ELF-1 (cell line): ENCODE data around the gene MTFR1L.

Source experiments
- DNase-seq: peaks from one replicate; pipeline ENCODE4 v3.0.0-alpha.2; 2016; ENCODE audit warnings: low read depth, low spot score

Gene MTFR1L

DNA sequence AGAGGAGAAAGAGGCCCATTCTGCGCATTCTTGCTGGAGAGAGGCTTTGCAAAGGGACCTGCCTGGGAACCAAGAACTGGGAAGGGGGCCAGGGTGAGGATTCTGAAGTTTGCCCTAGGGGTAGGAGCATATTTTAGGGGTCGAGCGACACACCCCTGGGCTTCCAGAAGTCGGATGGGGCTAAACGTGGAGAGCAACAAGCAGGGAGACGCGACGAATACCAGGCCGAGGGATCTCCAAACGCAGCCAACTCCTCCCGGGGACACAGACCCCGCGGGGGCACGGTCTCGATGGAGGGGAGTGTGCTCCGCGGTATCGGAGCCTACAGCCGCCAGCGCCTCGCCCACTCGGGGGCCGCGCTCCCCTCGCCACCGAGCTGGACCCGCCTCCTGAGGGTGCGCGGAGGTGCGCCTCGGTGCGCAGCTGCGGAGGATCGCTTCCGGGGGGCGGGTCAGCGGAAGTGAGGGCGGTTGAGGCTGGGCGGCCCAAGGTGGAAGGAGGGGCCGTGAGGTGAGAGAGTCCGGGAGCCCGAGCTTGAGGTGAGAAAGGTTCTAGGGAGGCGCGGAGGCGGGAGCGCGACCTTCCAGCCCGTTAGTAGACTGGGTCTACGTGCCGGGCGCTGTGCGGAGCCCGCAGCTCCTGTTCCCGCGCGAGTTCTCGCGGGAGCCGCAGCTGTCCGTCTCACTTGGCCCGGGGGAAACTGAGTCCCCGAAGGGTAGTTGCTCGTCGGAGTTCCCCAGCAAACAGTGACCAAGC, at the start of gene MTFR1L:
MTFR1L (plus strand) TSS at position 464 of the 756 bp plus-strand sequence. CDS start 3,151 bp downstream, outside the sequence.
- peak; percentile 90 for DNase-seq

DNA sequence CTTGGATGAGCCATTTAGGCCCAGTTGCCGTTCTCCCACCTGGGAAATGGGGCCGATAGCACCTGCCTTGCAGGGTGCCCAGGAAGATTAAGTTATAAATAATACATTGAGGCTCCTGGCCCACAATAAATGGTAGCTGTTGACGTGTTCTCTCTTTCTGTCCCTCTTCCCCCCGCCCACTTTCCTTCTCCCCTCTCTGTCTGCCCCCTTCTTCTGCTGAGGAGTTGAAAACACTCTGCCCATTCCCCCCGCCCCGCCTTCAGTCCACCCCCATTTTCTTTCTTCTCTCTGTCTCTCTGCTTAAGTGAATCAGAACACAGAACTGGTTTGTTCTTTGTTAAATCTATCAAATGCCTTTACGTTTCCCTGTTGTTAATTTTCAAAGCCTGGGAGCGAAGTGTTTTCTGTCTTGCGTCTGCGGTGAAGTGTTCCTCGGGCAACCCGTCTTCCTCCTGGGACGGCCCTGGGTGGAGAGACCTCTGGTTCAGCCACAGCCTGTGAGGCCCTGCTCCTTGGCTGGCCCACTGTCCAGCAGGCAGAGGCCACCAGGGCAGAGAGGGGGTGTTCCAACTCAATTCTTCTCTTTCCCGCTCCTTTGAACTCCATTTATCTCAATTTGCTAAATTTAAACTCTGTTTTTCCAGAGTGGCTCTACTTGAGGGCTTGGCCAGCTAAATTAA, 49.1 kb upstream of the MTFR1L start:
- no peak for DNase-seq

DNA sequence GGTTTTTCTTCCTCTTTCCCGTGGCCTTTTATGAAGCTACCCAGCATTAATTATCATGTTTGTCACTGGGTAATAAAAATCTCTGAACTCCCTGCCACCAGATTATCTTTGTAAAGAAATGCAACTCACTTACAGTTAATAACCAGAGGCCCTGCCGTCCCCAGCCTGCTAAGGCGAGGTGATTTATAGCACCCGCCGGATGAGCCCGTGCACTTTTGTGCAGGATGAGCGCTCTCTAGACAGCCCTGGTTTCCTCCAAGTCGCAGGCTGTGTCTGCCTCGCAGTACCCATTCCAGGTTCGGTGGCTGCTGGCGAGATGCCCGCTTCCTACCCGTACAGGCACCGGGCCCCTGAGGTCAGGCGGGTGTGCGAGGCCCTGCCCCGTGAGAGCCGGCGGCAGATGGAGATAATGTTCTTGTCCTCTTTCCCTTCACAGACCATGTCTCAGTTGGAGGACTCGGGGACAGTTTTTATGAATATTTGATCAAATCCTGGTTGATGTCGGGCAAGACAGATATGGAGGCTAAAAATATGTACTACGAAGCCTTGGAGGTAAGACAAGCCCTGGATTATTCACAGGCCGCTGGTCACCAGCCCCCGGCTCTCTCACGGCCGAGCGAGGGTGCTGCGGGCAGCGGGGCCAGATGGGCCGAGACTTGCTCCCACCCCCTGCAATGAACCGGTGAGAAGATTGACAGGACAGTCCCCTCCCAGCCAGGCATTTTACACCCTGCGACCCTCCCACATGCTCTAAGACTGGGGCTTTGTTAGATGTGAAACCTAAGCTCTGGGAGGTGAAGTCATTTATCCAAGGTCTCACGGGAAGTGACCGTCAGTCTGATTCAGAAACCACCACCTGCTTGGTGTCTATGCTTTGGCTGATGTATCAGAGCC, 48.3 kb upstream of the MTFR1L start:
- peak; percentile 83 for DNase-seq

- no peak for DNase-seq
Measured at GRCh38 chr1:25772164-25772563, 47.6 kb upstream of the MTFR1L start.

GRCh38 chr1:25772692-25773245, 47.0 kb upstream of the MTFR1L start:
- DNase-seq: no peak

DNA sequence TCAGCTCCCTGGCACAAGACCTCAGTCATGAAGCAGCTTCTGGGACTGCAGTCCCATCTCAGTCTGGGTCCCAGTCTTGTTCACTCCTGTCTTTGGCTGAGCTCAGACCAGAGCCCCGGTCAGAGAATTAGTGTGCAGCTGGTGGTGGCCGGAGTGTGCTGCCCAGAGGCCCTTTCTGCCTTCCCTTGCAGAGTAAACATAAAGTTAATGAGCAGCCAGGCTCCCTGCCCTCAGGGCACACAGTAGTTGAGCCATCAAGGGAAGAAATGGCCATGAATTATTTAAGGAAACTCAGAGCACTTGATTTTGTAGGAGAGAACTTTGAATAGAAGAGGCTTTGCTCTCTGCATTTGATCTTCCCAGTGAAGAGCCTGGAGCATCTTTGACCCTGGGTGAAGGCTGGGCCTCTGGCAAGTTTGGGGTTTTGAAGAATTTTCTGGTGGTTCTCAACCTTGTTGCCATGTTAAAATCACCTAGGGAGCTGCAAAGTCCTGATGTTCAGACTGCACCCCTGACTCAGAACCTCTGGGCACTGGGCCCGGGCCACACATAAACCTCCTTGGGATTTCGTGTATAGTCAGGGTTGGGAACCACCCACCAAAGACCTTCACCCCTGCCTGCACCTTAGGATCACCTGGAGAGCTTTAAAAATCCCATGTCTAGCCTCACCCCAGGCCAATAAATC, 46.2 kb upstream of the MTFR1L start:
- peak; percentile 90 for DNase-seq

- DNase-seq: no peak
Measured at GRCh38 chr1:25774206-25774803, 45.4 kb upstream of the MTFR1L start.

DNA sequence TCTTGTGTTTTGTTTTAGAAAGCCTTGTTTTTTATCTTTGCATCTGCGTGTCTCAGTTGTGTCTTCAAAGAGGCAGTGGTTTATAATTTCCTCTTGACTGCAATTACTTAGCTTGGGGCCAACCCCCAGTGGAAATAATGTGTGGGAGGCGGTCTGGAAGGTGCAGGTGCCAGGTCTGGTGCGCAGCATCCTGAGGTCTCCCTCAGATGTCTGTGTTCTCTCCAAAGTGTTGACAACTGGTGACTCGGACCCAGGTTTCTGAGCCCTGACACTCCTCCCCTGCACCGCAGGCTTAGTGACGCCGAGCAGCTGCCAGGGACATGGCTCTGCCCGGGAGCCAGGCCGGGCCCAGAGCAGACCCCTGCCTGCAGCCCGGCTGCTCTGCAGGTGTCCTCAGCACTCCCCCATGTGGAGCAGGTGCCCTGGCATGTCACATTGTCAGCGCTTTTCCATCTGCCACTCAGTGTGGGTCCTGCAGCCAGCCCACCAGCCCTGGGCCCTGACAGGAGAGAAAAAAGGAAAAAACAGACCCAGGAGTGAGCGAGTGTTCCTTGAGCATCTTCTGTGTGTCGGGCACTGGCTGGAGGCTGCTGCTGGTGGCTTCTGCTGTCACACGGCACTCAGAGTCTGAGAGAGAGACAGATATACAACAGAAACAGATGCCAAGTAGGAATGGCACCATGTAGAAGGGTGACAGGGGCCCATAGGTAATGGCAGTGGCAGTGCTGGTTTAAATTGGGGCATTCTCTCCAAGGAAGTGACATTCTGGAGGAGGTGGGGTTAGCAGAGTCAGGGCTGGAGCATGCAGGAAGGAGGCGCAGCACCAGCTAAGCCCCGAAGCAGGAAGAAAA, 44.6 kb upstream of the MTFR1L start:
- DNase-seq: peak; percentile 52

GRCh38 chr1:25779388-25779787, 40.4 kb upstream of the MTFR1L start:
- DNase-seq: no peak

DNA sequence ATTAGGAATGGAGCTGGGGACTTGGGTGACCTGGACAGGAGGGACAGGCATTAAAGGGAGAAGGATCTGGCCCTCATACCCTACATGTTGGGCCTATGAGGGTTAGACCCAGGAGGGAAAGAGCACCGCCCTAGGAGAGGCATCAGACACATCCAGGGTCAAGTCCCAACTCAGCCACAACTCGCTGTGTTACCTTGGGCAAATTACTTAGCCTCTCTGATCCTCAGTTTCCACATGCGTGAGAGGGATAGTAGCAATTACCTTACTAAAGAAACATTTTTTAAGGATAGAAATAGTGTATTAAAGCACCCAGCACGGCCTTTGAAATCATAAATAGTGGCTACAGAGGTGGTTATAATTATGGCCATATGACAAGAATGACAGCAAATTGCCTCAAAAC, 39.9 kb upstream of the MTFR1L start:
- no peak for DNase-seq

- peak; percentile 82 for DNase-seq
Measured at GRCh38 chr1:25780318-25781129, 39.2 kb upstream of the MTFR1L start.

DNA sequence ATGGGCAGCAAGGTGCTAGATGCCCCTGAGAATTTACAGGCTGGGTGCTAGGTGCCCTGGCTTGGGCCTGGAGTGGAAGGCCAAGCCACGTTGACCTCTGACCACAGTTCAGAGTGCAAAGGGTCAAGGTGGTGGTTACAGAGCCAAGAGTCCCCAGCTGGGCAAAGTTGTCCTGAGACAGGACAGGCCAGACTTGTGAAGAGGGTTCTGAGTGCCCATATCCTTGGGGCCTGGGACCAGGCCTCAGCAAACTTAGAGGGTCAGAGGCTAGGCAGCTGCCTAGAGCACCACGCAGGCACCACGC, 38.7 kb upstream of the MTFR1L start:
- no peak for DNase-seq

GRCh38 chr1:25782608-25783201, 37.0 kb upstream of the MTFR1L start:
- DNase-seq: no peak

- DNase-seq: no peak
Measured at GRCh38 chr1:25784575-25785051, 35.1 kb upstream of the MTFR1L start.

- no peak for DNase-seq
Measured at GRCh38 chr1:25785333-25786067, 34.3 kb upstream of the MTFR1L start.

DNA sequence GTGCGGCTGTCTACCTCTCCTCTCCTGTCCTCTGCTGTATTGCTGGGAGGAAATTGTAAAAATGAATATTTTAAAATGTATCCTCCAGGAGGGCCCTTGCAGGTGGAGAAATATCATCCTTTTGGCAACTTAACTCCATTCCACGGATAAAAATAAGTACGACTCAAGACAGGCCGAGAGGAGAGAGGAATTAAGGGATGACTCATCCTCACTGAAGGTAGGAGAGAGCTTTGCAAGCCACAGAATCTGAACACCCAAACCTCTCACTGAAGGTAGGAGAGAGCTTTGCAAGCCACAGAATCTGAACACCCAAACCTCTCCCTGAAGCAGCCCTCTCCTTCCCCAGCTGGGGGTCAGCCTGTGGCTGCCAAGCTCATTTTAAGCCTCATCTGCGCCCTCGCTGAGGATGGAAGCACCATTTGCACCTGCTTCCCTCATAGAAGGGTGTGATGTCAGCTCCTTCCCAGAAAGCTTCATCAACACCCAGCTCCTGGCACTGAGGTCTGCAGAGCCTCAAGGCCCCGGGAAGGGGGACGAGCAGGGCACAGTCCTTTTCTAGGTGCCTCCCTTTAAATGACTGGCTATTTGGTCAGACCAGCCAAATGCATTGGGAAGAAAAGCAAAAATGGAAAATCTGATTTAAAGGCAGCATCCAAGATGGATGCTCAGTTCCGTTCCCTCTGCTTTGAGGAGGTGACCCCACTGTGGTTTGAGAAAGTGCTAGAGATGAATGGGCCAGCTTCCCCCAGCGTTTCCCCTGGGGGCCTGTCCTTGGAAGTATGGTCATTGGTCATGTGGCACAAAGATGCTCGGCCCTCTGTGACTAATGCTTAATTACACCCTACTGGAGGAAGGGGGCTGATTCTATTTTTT, 32.6 kb upstream of the MTFR1L start:
- DNase-seq: no peak

DNA sequence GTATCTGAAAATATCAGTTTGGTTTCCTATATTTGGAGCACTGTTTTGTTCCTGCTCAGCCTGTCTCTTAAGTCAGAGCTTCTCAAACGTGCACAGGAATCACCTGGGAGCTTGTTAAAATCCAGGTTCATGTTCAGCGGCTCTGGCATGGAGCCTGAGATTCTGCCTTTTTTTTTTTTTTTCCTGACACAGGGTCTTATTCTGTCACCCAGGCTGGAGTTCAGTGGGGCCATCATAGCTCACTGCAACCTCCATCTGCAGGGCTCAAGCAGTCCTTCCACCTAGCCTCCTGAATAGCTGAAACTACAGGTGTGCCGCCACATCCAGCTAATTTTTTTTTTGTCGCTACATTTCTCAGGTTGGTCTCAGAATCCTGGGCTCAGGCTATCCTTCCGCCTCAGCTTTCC, 32.0 kb upstream of the MTFR1L start:
- DNase-seq: no peak
